Muscle of back (tissue), 13 donors: ENCODE results near the gene P2RY11. TPM values are rescaled to one million over a fixed set of nuclear protein-coding genes. Genes with fewer than 3 reads are reported as not detected.

Experiments used
- DNase-seq, 3 donors: peaks; one replicate each; pipeline versions ENCODE4 v3.0.0 to v3.0.0-alpha.2; 2013
- long read RNA-seq, 9 donors: transcript quantifications; one replicate each; lab custom pipeline, GENCODE V29; 2026
- polyA plus RNA-seq, 10 donors: library from polyadenylated mRNA; unstranded; fragments of 120-200 nt; gene quantifications; one replicate each; pipeline ENCODE4 v1.2.1, GENCODE V29; 2013; ENCODE audit not compliant: insufficient read length in 10 of 10

The P2RY11 gene, protein sequence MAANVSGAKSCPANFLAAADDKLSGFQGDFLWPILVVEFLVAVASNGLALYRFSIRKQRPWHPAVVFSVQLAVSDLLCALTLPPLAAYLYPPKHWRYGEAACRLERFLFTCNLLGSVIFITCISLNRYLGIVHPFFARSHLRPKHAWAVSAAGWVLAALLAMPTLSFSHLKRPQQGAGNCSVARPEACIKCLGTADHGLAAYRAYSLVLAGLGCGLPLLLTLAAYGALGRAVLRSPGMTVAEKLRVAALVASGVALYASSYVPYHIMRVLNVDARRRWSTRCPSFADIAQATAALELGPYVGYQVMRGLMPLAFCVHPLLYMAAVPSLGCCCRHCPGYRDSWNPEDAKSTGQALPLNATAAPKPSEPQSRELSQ
- polyA plus RNA-seq: 10 to 100 TPM in 2 of 10 donors, 1 to 10 TPM in 8; 7.1 to 10.5 (median 8.6) TPM
- long read RNA-seq, donor 1: 0 reads
- long read RNA-seq, donor 2: 0 reads
- long read RNA-seq, donor 3: 0 reads
- long read RNA-seq, donor 4: 0 reads
- long read RNA-seq, donor 5, partial matches to known transcripts: 0 of 1 reads
- long read RNA-seq, donor 5, other reads (novel, unspliced or antisense): 0 of 1 reads
- long read RNA-seq, donor 6: 0 reads
- long read RNA-seq, donor 7: 0 reads
- long read RNA-seq, donor 8, partial matches to known transcripts: 65 of 129 reads
- long read RNA-seq, donor 8, other reads (novel, unspliced or antisense): 64 of 129 reads
- long read RNA-seq, donor 9, partial matches to known transcripts: 8 of 27 reads
- long read RNA-seq, donor 9, other reads (novel, unspliced or antisense): 19 of 27 reads

DNA sequence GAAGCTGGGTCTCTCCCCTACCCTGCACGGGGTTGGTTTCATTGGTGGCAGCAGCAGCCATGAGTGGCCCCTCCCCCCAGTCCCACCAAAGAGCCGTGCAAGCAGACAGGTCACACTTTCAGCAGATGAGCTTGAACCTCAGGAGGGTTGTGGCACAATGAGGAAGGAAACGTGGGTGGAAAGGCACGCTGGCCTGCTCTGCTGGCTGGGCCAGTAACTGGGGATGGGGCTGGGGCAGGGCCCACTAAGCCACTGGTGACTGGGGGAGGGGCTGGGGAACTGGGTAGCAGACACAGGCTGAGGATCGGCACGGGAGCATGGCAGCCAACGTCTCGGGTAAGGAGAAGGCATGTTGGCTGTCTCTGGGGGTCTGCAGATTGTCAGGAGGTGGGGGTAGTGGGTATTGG, at the start of gene P2RY11:
P2RY11 (plus strand) TSS at position 289 of the 407 bp plus-strand sequence; CDS start at position 318, 29 bp downstream.
- no peak for DNase-seq

DNA sequence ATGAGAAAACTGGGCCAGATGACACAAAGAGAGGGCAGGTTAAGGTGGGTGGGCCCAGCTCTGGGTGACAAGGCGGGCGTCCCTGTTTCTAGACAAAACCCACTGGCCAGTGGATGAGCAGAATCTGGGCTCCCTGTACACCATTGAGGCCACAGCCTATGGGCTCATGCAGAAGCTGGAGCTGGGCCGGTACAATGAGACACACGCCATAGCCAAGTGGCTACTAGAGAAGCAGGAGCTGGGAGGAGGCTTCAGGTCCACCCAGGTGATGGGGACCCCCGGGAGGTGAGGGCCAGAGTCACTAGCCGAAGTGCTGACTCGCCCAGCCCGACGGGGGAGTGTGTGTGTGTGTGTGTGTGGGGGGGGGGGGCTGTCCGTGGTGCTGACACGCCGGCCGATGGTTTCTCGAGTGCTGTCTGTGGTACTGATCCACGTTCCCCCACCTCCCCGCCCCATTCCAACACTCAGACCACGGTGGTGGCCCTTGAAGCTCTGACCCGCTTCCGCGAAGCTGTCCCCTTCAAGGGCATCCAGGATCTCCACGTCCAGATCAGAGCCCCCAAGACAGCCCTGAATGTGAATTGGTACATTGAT, 49.7 kb upstream of the P2RY11 start:
- no peak for DNase-seq

DNA sequence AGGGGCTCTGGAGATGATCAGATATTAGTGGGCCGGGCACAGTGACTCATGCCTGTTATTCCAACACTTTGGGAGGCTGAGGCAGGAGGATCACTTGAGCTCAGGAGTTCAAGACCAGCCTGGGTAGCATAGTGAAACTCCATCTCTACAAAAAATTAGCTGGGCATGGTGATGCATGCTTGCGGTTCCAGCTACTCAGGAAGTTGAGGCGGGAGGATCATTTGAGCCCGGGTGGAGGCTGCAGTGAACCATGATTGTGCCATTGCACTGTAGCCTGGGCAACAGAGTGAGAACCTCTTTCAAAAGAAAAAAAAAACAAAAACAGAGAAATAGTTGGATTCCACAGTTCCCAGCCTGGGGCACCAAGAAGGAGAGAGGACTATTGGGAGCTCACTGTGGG, 43.3 kb upstream of the P2RY11 start:
- DNase-seq: no peak

DNA sequence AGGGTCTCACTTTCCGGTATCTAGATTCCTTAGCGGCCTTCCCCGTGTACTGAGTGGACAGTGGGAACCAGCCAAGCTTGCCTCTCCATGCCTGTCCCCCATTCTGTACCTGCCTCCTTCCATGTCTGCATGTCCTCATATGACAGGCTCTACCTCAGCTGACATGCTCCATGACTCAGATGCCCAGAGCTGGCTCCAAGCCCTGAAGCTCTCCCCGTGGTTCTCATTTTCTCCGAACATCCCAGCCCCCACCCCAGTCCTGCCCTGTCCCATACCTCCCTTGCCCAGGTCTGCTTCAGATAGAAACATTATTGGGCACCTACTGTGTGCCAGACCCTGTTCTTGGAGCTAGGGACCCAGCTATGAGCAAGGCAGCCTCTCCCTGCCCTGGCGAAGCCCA, 42.4 kb upstream of the P2RY11 start:
- DNase-seq: no peak

DNA sequence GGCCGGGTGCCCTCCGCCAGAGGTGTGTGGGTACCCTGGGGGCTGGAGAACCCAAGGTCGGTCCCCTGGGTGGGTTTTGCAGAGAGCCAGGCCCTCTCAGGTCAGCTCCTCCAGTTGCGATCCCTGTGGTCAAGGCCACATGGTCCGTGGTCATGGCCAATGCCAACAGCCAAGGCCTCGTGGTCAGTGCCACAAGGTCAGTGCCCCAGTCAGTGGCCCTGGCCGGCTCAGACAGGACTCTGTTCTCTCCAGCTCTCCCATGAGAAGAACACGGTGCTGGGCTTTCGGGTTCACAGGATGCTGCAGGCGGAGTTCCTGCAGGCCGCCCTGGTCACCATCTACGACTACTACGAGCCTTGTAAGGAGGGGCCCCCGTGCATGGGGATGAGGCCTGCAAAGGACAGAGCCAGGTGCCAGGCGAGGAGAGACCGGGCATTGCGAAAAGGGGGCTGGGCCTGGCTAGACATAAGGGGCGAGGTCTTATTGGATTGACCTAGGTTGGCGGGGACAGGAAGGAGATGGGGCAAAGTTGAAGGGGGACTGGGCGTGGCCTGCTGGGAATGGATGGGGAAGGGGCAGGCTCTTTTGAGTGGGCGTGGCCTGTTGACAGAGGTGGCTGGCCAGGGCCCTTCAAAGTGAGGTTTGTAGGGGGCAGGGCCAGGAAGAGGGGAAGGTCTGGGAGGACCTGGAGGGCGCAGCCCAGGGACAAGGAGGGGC, 40.6 kb upstream of the P2RY11 start:
- DNase-seq: no peak

DNA sequence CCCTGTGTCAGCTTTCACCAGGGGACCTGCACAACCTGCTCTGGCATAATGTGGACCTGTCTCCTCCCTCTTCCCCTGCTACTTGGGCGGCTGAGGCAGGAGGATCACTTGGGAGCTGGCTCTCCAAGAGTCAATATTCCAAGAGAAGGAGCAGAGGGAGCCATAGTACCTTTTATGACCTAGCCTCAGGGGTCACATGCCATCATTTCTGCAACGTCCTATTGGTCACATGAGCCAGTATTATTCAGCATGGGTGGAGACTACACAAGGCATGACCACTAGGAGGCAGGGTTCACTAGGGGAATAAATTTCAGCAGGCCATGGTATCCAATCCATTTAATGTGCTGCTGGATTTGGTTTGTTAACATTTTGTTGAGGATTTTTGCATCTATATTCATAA, 37.3 kb upstream of the P2RY11 start:
- DNase-seq: no peak

DNA sequence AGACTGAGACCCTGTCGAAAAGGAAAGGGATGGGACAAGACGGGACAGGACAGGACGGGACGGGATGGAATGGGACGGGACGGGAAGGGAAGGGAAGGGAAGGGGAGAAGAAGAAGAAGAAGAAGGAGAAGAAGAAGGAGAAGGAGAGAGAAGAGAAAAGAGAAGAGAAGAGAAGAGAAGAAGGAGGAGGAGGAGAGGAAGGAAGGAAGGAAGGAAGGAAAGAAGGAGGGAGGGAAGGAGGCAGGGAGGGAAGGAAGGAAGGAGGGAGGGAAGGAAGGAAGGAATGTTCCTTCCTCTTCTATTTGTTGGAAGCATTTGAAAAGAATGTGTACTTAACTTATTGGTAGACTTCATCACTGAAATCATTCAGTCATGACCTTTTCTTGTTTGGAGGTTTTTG, 35.0 kb upstream of the P2RY11 start:
- no peak for DNase-seq

DNA sequence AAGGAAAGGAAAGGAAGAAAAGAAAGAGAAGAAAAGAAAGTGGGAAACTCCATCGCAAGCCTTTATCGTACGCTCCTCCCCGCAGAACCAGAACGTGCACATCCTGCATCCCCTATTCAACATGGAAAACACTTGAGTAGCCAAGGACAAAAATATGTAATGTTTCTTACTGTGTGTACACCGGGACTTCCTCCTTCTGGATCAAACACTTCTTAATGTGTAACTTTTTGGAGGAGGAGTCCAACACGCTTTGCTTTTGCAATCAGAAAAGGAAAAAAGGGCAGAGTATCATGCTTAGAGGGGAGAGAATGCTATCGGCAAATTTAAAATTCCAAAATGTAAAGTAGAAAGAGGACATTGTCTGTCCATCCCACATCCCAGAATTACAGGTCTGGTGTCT, 33.2 kb upstream of the P2RY11 start:
- DNase-seq: no peak

DNA sequence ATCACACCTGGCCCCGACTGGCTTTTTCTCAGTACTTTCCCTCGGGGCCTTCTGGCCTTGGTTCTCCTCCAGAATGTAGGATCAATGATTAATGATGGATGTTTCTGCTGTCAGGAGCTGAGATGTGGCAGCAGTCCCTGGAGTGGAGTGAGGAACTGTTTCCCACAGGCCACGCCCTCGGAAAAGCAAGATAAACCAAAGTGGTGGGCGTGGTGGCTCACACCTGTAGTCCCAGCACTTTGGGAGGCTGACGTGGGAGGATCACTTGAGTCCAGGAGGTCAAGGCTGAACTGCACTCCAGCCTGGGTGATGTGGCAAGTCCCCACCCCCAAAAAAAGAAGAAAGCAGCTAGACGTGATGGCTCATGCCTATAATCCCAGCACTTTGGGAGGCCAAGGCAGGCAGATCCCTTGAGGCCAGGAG, 32.5 kb upstream of the P2RY11 start:
- DNase-seq: no peak

DNA sequence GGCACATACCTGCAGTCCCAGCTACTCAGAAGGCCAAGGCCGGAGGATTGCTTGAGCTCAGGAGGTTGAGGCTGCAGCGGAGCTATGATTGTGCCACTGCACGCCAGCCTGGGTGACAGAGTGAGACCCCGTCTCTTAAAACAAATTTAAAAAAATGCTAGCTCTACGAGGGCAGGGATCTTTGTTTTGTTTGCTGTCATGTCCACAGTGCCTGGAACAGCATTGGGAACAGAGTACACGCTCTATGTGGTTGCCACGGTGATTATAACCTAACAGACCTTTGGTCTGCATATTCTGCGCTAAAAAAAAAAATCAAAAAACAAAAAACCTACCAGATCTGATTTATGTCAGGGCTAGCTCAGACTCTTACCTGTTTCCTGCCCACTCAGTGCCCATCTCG, 27.6 kb upstream of the P2RY11 start:
- DNase-seq: no peak

DNA sequence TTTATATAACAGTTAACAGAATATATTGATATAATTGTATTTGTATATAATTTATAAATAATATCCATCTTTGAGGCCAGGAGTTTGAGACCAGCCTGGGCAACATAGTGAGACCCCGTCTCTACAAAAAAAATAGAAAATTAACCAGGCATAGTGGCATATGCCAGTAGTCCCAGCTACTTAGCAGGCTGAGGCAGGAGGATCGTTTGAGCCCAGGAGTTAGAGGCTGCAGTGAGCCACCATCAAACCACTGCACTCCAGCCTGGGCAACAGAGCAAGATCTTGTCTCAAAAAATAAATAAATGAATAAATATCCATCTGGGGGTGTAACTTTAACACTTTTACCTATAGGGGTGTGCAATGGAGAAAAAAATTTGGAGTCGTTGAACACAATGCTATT, 26.7 kb upstream of the P2RY11 start:
- no peak for DNase-seq

DNA sequence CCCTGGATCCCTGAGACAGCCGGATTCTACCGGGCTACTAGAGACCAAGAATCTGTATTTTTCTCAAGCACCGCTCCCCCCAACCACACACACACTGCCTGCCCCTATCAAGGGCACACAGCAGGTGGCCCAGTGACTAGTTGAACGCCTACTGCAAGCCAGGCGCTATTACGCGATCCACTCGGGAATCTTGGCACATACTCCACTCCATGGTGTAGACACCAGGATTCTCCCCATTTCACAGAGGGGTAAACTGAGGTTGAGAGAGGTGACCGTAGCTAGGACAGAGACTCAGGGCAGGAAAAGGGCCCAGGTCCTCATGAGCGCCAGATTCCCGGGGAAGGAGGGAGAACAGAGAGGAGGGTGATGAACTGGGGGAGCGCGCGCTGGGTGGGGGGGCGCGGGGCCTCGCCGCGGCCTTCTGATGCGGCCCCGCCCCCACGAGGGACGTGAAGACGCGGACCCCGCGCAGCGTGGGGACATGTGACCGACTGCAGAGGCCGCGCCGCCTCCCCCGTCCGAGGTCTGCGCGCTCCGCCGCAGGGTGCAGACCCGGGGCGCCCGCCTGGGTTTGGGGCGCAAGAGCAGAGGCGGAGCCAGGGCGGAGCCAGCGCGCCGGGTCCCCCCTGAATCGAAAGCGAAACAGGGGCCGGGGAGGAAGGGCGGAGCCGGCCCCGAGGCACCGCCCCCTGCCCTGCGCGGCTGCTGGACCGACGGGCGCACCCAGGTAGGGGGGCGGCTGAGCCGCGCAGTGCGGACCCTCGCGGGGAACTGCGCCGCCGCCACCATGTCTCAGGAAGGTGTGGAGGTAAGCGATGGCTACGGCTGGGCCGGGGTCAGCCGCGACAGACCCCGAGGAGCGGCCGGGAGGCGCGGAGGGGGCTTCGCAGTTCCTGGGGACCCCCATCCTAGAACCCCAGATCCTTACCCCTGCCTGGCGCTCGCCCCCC, 25.6 kb upstream of the P2RY11 start, which contains the start of gene SHFL:
SHFL (plus strand) TSS at position 677 of the 950 bp plus-strand sequence; CDS start at position 788, 111 bp downstream.
- DNase-seq: peak; percentile 38 to 93 (median 83)

DNA sequence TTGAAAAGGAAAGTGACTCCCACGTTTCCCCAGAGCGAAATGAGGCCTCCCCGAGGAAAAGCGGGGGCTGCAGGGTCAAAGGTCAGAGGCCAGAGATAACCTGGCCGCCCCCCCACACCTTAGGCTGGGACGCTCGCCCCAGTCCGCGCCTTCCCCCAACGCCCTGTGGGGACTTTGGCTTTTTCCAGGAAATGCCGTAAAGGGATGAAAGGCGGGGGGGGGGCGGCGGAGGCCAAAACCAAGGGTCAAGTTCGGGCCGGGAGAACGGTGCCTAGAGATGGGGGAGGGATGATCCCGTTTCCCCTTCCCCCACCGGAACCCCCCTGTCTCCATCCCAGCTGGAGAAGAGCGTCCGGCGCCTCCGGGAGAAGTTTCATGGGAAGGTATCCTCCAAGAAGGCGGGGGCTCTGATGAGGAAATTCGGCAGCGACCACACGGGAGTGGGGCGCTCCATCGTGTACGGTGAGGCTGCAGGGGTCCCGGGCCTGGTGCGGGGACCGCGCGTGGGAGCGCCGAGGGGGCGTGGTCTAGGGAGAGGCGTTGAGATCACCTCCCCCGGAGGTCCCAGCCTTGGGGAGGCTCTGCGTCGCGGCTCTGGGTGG, 24.8 kb upstream of the P2RY11 start:
- DNase-seq: peak in 2 of 3 donors; percentile 21 to 65

DNA sequence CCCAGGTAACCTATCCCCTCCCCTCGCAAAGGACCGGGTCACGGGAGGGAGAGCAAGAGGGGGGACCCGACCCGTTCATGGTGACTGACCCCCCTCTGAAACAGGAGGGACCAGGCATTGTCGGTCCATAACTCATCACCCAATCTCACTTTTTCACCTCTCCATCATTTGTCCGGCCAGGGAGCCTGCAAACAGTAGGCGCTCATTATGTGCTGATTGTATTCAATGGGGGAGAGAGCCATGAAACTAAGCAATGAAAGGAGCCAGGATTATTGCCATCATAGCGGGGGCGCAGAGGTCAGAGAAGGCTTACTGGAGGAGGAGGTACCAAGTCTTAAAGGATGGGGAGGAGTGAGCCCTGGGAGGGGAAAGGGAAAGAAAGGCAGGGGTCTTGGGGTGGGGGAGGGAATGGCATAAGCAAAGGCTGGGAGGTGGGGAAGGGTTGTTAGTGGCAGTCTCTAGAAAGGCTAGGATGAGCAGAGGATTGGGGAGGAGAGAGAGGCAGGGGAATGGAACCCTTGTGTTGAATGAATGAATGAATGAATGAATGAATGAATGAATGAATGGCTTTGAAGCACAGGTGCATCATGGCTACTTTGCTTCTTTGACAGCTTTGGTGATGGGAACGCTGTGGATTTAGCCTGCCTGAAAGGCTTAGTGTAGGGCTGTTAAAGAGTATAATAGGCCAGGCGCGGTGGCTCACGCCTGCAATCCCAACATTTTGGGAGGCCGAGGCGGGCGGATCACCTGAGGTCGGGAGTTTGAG, 24.0 kb upstream of the P2RY11 start:
- no peak for DNase-seq

DNA sequence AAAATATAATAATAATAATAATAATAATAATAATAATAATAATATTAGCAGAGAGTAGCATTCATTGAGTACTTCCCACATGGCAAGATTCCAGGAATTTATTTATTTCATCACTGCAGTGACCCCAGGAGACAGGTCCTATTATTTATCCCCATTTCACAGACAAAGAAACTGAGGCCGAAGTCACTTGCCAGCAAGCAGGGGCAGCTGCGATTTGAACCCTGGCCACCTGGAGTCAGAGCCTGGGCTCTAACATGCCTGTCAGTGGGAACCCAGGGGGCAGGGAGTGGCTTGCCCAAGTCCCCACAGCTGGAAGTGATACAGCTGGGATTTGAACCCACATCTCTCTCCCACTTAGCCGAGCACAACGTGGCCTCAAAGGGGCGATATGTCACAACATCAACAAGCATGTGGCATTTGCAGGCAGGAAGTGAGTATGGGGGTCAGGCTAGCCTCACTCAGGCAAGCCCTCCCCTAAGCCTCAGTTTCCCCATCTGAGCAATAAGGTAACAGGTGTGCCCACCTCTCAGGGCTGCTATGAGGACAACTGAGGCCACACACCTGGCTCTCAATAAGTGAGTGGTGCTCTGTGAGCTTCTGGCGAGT, 22.4 kb upstream of the P2RY11 start:
- DNase-seq: no peak

DNA sequence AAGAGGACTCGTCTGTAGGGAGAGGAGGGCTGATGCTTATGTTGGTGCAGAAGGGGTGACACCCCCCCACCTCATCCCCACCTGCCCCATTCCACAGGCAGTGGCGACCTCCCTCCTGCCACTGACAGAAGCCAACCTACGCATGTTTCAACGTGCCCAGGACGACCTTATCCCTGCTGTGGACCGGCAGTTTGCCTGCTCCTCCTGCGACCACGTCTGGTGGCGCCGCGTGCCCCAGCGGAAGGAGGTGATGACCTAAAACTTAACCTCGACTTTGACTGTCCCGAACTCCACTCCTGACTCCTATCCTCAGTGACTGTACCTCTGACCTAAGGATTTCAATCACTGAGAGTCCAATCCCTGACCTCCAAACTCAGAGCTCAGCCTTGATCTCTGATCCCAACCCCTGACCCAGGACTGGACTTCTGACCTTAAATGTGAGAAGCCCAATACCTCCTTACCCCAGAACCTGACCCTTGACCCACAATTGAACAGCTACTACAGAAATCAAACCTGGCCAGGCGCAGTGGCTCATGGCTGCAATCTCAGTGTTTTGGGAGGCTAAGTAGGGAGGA, 21.6 kb upstream of the P2RY11 start:
- DNase-seq: no peak

DNA sequence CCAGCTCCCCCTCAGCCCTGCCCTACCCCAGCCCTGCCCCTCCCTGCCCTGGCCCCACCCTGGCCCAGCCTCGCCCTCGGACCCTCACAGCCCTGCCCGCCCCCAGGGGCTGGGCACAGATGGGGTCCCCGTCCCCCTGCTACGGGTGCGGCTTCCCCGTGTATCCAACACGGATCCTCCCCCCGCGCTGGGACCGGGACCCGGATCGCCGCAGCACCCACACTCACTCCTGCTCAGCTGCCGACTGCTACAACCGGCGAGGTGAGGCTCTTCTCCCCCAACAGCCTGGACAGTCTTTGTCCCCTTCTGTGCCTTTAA, 20.2 kb upstream of the P2RY11 start:
- DNase-seq: no peak

DNA sequence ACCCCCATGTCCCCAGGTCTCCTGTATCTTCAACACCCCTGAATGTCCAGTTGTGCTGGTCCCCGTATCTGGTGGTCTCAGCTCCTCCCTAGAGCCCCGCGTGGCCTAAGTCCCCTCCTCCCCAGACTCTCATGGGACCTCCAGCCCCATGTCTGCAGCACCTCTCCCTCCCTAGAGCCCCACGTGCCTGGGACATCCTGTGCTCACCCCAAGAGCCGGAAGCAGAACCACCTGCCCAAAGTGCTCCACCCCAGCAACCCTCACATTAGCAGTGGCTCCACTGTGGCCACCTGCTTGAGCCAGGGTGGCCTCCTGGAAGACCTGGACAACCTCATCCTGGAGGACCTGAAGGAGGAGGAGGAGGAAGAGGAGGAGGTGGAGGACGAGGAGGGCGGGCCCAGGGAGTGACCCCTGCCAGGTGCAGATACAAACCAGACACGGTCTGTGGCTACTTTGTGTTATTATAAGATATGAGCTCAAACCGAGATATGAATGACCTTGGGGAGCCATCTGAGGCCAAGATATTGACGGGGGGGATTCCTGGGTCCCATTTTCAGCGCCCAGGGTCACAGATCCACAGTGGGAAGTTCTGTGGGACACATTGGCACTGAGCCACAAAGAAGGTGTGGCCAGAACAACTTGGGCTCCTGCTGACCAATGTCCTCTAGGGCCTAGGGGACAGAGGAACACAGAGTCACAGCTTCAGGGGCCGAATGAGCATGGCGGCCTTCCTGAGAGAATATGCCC, 19.4 kb upstream of the P2RY11 start:
- DNase-seq: no peak
